Dermis microvascular lymphatic vessel endothelial cell (primary cell): ENCODE results near the gene PIGP. TPM values are rescaled to one million over a fixed set of nuclear protein-coding genes. Genes with fewer than 3 reads are reported as not detected.
A peak's percentile ranks its signal among the peaks of the same experiment; 100 is the strongest.
"Not testable (repeated sequence)": the region's sequence is repeated elsewhere in the genome, so short reads cannot be mapped to it uniquely, and the experiment has no call there.

Experiments
- DNase-seq, 2 donors: peaks; one replicate each; pipeline versions ENCODE4 v3.0.0 to v3.0.0-alpha.2; 2010; ENCODE audit warnings: low read depth in 2 of 2
- total RNA-seq: library from RNA; depleted of rRNA; stranded (reverse); fragments of >200 nt; gene quantifications from 2 replicates; pipeline ENCODE4 v1.2.1, GENCODE V29; 2014

PIGP gene
- total RNA-seq, 1 donor from 2014 or later = 2.6 TPM

GRCh38 chr21:37045149-37045548, 27.7 kb downstream of the PIGP start:
- DNase-seq = no peak

DNA sequence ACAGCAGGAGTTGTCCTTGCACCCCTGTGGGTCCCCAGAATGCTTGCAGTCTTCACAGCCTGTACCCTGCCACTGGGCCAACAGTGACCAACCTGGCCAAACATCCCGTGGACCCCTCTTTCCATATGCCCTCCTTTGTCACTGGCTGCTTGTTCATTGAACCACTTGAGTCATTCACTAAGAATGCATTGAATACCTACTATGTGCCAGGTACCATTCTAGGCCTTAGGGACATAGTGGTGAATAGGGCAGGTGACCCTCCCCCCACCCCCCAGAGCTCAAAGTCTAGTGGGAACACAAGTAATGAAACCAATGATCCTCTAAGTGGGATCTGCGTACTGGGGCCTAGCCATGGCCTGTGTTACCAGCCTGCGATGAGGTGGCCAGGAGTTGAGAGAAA, 28.2 kb downstream of the PIGP start:
- DNase-seq = no peak

DNA sequence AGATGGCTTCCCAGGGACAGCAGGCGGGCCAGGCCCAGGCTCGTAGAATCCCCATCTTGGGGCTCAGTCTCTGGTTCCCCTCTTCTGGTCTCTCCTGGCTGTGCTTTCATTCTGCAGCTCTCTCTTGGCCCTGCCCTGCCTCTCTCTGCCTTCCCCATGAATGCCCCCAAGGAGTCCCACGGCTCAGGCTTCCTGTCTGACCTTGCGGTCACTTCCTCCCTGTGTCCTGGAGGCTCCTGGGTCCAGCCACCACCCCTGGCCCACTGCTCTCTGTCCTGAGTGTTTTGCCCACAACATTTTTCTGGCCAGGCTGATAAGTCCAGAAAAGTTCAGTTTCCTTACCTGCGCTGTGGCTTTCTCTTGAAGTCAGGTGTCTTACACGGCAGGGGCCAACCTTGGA, 29.1 kb downstream of the PIGP start:
- DNase-seq = no peak

DNA sequence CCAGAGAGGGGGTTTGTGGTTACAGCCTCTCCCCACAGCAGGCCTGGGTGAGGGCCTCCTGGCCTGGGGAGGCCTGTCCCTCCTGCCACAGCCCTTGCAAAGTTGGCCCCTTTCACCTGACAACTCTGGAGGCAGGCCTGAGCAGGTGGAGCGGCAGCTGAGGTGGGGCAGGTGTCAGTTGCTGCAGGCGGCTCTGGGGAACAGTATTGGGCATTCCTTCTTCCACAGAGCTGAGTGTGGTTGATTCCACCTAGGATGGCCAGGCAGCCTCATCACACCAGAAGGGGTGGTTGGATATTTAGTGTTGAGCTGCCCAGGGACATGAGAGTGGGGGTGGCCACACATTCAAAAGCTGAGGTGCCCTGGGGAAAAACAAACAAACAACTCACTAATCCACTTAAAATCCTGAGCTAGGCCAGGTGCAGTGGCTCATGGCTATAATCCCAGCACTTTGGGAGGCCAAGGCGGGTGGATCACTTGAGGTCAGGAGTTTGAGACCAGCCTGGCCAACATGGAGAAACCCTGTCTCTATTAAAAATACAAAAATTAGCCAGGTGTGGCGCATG, 31.1 kb downstream of the PIGP start:
- no peak for DNase-seq

- no peak for DNase-seq
These were observed 32.7 kb downstream of the PIGP start for GRCh38 chr21:37040212-37040611.

DNA sequence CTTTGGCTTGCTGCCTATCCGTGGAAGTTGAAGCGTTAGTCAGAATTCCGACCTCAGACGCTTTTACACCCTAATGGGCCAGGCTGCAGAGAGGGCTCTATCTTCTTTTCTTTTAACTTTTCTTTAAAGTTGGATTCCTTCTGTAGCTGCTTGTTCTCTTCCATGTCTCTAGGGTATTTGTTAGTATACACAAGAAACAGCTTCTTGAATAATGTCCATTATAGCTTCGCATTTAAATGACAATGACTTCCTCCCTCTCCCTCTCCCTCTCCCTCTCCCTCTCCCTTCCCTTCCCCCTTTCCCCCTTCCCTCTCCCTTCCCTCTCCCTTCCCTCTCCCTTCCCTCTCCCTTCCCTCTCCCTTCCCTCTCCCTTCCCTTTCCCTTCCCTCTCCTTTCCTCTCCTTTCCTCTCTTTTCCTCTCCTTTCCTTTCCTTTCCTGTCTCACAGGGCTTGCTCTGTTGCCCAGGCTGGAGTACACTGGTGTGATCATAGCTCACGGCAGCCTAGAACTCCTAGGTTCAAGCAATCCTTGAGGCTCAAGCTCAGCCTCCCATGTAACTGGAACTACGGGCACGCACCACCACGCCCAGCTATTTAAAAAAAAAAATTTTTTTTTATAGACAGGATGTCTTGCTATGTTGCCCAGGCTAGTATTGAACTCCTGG, 33.3 kb downstream of the PIGP start:
- DNase-seq = no peak

- DNase-seq = no peak
These were observed 36.7 kb downstream of the PIGP start for GRCh38 chr21:37036177-37036576.

DNA sequence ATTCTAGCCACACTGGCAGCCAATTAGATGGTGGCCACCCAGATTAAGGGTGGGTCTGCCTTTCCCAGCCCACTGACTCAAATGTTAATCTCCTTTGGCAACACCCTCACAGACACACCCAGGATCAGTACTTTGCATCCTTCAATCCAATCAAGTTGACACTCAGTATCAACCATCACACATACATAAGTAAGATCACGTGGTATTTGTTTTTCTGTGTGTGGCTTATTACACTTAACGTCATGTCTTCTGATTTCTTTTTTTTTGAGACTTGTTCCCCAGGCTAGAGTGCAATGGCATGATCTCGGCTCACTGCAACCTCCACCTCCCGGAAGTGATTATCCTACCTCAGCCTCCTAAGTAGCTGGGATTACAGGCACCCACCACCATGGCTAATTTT, 38.5 kb downstream of the PIGP start:
- not testable (repeated sequence) for DNase-seq

- peak in 1 of 2 donors; percentile 41 for DNase-seq
These were observed 39.9 kb downstream of the PIGP start for GRCh38 chr21:37032877-37033471.

GRCh38 chr21:37032293-37032692, 40.6 kb downstream of the PIGP start:
- DNase-seq = no peak

- DNase-seq = no peak
These were observed 42.0 kb downstream of the PIGP start for GRCh38 chr21:37030864-37031263.

DNA sequence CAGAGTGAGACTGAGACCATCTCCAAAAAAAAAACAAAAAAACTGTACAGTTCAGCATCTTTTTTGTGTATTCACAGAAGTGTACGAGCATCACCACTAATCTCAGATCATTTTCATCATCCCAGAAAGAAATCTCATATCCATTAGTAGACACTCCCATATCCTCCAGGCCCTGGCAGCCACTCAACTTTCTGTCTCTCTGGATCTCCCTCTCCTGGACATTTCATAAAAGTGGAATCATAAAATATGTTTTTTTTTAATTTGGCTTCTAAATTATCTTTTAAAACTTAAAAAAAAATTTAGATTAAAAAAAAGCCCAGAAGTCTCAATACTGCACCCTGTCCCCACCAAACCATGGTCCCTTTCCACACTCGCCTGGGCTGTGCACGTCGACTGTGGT, 44.3 kb downstream of the PIGP start:
- no peak for DNase-seq

DNA sequence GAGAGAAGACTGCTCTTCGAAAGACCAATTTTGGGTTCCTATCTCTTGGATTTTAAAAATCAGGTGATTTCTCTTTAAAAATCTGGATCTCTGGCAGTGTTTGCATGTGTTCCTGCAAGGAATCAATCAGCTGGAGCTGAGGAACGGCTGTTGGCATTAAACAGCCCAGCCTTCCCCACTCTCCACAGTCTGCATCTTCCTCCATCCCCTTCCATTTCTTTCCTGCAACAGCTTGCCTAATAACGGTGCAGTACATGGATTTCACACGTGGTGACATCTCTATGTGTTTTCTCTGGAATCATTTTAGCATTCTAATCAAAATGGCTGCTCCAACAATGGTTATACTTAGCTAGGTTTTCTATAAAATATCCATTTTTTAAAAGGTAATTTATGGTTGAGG, 46.4 kb downstream of the PIGP start:
- DNase-seq = no peak

DNA sequence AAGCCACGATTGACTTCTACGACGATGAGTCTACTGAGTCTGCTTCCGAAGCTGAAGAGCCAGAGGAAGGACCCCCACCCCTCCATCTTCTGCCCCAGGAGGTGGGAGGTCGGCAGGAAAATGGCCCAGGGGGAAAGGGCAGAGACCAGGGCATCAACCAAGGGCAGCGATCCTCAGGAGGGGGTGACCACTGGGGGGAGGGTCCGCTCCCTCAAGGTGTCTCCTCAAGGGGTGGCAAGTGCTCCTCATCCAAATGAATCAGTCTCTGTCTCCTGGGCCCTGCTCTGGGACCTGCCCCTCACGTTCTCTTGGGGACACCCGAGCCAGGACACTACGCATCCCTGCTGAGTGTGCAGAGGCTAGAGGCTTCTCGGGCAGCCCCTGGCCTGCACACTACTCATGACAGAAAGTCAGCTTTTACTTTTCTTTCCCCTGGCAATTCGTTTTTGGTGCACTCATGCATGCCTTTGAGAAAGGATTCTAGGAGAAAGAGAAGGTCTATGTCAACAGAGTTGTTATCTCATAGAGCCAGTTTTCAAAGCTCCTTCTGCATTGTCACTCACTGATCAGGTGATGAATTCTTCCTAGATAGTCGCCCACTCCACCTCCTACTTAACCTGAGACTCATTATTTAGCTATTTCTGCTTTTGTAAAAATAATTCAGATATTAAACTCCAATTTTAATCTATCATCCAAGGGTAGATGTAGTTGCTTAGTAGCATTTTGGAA, 54.8 kb downstream of the PIGP start:
- DNase-seq = no peak

Other genes starting within 250 kb of the PIGP start
- 14.4 and 16.4 TPM in 2 replicates for gene HLCS, start 106.4 kb downstream of the PIGP start, total RNA-seq
- under 0.01 TPM in 1 of 2 replicates, not detected in the other for gene RIPPLY3, start 66.4 kb downstream of the PIGP start, total RNA-seq
- 87.8 and 120 TPM in 2 replicates for gene TTC3, start 183 bp upstream of the PIGP start, total RNA-seq
- 68.4 and 85.7 TPM in 2 replicates for gene VPS26C, start 194.3 kb upstream of the PIGP start, total RNA-seq